H1 (cell line): ENCODE results near the gene TOM1. TPM values are rescaled to one million over a fixed set of nuclear protein-coding genes. Genes with fewer than 3 reads are reported as not detected.

ENCODE experiments used
- KDM4A ChIP-seq: IDR thresholded peaks from one replicate; pipeline ENCODE4 v1.7.1; 2012; ENCODE audit warnings: low read depth, mild to moderate bottlenecking, moderate library complexity, low read length, inconsistent platforms; ENCODE audit not compliant: severe bottlenecking
- MAFK ChIP-seq: IDR thresholded peaks from 2 replicates; pipeline ENCODE4 v1.6.1; 2012; ENCODE audit warnings: low read depth, mild to moderate bottlenecking, improper control_type of control experiment, low read length
- SIN3A ChIP-seq, 2 experiments: IDR thresholded peaks in 1 of 2; conservative IDR thresholded peaks in 1 of 2; 2 replicates each; pipeline ENCODE4 v1.6.1; 2011 to 2012; ENCODE audit warnings: low read length in 2 of 2, improper control_type of control experiment in 1 of 2, low read depth in 1 of 2, mild to moderate bottlenecking in 1 of 2
- SIX5 ChIP-seq: IDR thresholded peaks from 2 replicates; pipeline ENCODE4 v1.6.1; 2011; ENCODE audit warnings: mild to moderate bottlenecking, low read depth, low read length
- YY1 ChIP-seq: IDR thresholded peaks from 2 replicates; pipeline ENCODE4 v1.6.1; 2011; ENCODE audit warnings: low read depth, mild to moderate bottlenecking, low read length
- polyA plus RNA-seq, 7 experiments: library from polyadenylated mRNA; depleted of rRNA in 3 of 7; stranded (reverse) in 5 of 7; unstranded in 2 of 7; fragments of >200 nt in 5 of 7; fragments of 200-250 nt in 2 of 7; gene quantifications; 1 replicate in 5 of 7; 2 replicates in 1 of 7; 4 replicates in 1 of 7; pipeline versions ENCODE4 v1.2.1 to v1.2.3, GENCODE V29; 2011 to 2013; ENCODE audit warnings: missing spikeins in 2 of 7, mixed read lengths in 2 of 7
- total RNA-seq: library from RNA; stranded (reverse); fragmentation: NEBNext Ultra II Directional; extraction: Animal tissue kit (Norgen Biotek cat#: 25700); gene quantifications from 2 replicates; pipeline ENCODE4 v1.2.1, GENCODE V29; 2021
- TF ChIP-seq, protein P1 (sequence below): fragments of 300-600 bp; sonication (generic); IDR thresholded peaks from 2 replicates; pipeline ENCODE4 v1.7.1; 2012; ENCODE audit warnings: low read length, moderate library complexity, mild to moderate bottlenecking, inconsistent platforms; ENCODE audit not compliant: insufficient replicate concordance
- TF ChIP-seq, protein P2 (sequence below): IDR thresholded peaks from 2 replicates; pipeline ENCODE4 v1.6.1; 2011; ENCODE audit warnings: low read depth, mild to moderate bottlenecking, low read length; ENCODE audit not compliant: insufficient read depth

Gene TOM1
- total and polyA plus RNA-seq, 2 of the 8 experiments (the other 6 are each of a cell fraction or from before 2014, with no cell fraction given) = 25.1 to 39.2 TPM

DNA sequence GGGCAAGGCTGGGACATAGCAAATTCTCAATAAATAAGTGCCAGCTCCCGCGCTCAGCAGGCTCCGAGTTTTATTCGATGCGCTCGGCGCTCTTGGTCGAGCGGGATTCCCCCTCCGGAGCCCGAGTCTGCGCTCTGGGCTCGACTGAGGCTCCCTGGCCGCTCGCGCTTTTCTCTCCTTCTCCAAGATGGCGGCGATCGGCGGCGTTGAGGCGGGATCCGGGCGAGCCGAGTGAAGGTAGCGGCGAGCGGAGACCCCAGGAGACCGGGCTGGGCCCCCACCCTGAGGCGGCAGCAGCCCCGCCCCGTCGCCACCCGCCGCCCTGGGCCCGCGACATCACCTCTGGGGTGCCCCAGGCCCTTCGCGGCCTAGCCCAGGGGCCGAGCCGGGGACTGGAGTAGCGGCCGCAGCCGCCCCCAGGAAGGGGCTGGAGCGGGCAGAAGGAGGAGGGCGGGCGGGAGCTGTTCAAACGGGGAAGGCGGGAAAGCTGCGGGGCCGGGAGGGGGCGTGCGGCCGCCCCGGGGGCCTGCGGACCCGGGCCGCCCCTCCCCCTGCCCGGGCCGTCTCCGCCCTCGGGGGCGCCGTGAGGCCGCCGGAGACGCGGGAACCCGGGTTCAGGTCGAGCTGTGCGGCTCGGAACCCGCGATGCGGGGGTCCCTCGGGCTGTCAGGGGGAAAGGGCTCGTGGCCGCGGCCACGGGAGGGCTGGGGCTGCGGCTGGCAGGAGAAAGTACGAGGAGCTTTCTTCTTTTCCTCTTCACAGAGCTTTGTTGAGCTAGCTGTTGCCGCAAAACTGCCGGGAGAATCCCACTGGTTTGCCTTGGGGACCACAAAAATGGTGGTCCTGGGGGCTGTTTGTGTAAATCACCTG, 42.1 kb upstream of the TOM1 start, which contains the start of gene HMGXB4 (continued):
- TF ChIP-seq, protein P1, sequence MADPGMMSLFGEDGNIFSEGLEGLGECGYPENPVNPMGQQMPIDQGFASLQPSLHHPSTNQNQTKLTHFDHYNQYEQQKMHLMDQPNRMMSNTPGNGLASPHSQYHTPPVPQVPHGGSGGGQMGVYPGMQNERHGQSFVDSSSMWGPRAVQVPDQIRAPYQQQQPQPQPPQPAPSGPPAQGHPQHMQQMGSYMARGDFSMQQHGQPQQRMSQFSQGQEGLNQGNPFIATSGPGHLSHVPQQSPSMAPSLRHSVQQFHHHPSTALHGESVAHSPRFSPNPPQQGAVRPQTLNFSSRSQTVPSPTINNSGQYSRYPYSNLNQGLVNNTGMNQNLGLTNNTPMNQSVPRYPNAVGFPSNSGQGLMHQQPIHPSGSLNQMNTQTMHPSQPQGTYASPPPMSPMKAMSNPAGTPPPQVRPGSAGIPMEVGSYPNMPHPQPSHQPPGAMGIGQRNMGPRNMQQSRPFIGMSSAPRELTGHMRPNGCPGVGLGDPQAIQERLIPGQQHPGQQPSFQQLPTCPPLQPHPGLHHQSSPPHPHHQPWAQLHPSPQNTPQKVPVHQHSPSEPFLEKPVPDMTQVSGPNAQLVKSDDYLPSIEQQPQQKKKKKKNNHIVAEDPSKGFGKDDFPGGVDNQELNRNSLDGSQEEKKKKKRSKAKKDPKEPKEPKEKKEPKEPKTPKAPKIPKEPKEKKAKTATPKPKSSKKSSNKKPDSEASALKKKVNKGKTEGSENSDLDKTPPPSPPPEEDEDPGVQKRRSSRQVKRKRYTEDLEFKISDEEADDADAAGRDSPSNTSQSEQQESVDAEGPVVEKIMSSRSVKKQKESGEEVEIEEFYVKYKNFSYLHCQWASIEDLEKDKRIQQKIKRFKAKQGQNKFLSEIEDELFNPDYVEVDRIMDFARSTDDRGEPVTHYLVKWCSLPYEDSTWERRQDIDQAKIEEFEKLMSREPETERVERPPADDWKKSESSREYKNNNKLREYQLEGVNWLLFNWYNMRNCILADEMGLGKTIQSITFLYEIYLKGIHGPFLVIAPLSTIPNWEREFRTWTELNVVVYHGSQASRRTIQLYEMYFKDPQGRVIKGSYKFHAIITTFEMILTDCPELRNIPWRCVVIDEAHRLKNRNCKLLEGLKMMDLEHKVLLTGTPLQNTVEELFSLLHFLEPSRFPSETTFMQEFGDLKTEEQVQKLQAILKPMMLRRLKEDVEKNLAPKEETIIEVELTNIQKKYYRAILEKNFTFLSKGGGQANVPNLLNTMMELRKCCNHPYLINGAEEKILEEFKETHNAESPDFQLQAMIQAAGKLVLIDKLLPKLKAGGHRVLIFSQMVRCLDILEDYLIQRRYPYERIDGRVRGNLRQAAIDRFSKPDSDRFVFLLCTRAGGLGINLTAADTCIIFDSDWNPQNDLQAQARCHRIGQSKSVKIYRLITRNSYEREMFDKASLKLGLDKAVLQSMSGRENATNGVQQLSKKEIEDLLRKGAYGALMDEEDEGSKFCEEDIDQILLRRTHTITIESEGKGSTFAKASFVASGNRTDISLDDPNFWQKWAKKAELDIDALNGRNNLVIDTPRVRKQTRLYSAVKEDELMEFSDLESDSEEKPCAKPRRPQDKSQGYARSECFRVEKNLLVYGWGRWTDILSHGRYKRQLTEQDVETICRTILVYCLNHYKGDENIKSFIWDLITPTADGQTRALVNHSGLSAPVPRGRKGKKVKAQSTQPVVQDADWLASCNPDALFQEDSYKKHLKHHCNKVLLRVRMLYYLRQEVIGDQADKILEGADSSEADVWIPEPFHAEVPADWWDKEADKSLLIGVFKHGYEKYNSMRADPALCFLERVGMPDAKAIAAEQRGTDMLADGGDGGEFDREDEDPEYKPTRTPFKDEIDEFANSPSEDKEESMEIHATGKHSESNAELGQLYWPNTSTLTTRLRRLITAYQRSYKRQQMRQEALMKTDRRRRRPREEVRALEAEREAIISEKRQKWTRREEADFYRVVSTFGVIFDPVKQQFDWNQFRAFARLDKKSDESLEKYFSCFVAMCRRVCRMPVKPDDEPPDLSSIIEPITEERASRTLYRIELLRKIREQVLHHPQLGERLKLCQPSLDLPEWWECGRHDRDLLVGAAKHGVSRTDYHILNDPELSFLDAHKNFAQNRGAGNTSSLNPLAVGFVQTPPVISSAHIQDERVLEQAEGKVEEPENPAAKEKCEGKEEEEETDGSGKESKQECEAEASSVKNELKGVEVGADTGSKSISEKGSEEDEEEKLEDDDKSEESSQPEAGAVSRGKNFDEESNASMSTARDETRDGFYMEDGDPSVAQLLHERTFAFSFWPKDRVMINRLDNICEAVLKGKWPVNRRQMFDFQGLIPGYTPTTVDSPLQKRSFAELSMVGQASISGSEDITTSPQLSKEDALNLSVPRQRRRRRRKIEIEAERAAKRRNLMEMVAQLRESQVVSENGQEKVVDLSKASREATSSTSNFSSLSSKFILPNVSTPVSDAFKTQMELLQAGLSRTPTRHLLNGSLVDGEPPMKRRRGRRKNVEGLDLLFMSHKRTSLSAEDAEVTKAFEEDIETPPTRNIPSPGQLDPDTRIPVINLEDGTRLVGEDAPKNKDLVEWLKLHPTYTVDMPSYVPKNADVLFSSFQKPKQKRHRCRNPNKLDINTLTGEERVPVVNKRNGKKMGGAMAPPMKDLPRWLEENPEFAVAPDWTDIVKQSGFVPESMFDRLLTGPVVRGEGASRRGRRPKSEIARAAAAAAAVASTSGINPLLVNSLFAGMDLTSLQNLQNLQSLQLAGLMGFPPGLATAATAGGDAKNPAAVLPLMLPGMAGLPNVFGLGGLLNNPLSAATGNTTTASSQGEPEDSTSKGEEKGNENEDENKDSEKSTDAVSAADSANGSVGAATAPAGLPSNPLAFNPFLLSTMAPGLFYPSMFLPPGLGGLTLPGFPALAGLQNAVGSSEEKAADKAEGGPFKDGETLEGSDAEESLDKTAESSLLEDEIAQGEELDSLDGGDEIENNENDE = no peak
- TF ChIP-seq MAFK (no peak), SIX5 (0 out of 2 replicates have a peak, but pooled peaks have one; percentile 6), SIN3A (conservative IDR thresholded peaks at IDR 0.05 in 1 of 2, IDR thresholded peaks at IDR 0.05 in 1 of 2; ENCODE audit: low read depth in 1 of 2, low read length in 2 of 2) (peak; percentile 75 to 84; a peak in 3 of 4 replicates), KDM4A (no peak), YY1 (peak; percentile 99)
- TF ChIP-seq, protein P2, sequence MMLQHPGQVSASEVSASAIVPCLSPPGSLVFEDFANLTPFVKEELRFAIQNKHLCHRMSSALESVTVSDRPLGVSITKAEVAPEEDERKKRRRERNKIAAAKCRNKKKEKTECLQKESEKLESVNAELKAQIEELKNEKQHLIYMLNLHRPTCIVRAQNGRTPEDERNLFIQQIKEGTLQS = no peak
